ENCODE measurements around the gene MEAF6. TPM values are rescaled to one million over a fixed set of nuclear protein-coding genes. Genes with fewer than 3 reads are reported as not detected.

The MEAF6 gene
- total and polyA plus RNA-seq, 2 donors (not counting 1 experiment from before 2014, with no cell fraction given), result 49.4 to 56.0 TPM

DNA sequence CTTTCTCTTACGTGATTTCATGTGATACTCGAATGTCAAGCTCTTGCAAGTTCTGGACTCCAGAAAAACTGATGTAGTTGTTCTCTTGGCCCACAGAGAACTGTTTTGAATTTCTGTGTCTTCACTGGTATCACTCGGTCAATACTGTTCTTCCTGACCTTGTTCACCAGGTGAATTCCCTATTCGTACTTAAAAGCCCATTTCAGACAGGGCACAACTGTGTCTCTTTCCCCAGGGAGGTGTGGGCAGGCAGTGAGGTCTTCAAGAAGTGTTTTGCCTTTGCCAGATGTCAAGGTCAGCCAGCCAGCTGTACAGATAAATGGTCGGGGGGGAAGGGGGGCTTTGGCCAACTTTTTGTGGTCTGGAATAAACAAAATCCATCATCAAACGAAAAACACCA lies 67.7 kb downstream of the MEAF6 start:
- Histone ChIP-seq H3K9me3 (ENCODE audit: control insufficient read depth, insufficient read depth, low read depth, low read length) (no peaks in the 10 kb centered on the region), H3K4me2 (ENCODE audit: extremely low read depth, insufficient read depth, low read length) (no peak overlapping the region), H4K20me1 (ENCODE audit: control insufficient read depth, extremely low read depth, insufficient read depth, low read length) (no peaks in the 10 kb centered on the region), H3K4me1 (ENCODE audit: control insufficient read depth, extremely low read depth, insufficient read depth, low read length) (no peaks in the 10 kb centered on the region), H3K27me3 (ENCODE audit: control insufficient read depth, insufficient read depth, low read length) (peaks cover 18% of the 10 kb centered on the region), H3K4me3 (replicated peaks in 1 of 4; ENCODE audit: control extremely low read depth in 1 of 4, insufficient read depth in 1 of 4, low read depth in 3 of 4, low read length in 4 of 4) (no peak overlapping the region), H3K9ac (ENCODE audit: insufficient read depth, low read length) (no peak overlapping the region), H3K27ac (ENCODE audit: insufficient read depth, low read length) (no peak overlapping the region), H2AFZ (ENCODE audit: low read length) (no peak overlapping the region), H3K36me3 (ENCODE audit: control insufficient read depth, insufficient read depth, low read length) (no peaks in the 10 kb centered on the region), H3K79me2 (ENCODE audit: control insufficient read depth, insufficient read depth, low read length) (no peaks in the 10 kb centered on the region)
- TF ChIP-seq CTCF (conservative IDR thresholded peaks at IDR 0.05 in 1 of 2, IDR thresholded peaks at IDR 0.05 in 1 of 2; ENCODE audit: low read depth in 1 of 2, low read length in 2 of 2), result no peak
- no peak for TF ChIP-seq EZH2 (IDR thresholded peaks at IDR 0.05; ENCODE audit: low read length, missing control alignments)
- DNase-seq (ENCODE audit: low read depth in 2 of 2), result no peak

DNA sequence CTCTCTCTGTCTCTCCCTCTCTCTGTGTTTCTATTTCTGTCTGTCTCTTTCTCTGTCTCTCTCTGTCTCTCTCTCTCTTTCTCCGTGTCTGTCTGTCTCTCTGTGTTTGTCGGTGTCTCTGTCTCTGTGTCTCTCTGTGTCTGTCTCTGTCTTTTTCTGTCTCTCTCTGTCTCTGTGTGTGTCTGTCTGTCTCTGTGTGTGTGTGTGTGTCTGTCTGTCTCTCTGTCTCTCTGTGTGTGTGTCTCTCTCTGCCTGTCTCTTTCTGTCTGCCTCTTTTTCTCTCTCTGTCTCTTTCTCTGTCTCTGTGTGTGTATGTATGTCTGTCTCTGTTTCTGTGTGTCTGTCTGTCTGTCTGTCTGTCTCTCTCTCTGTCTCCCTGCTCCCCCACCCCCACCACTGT lies 71.9 kb downstream of the MEAF6 start:
- TF ChIP-seq EZH2 (IDR thresholded peaks at IDR 0.05; ENCODE audit: low read length, missing control alignments) (no peak), CTCF (conservative IDR thresholded peaks at IDR 0.05 in 1 of 2, IDR thresholded peaks at IDR 0.05 in 1 of 2; ENCODE audit: low read depth in 1 of 2, low read length in 2 of 2) (no peak)
- Histone ChIP-seq H3K9ac (ENCODE audit: insufficient read depth, low read length) (no peak overlapping the region), H3K4me2 (ENCODE audit: extremely low read depth, insufficient read depth, low read length) (no peak overlapping the region), H3K27me3 (ENCODE audit: control insufficient read depth, insufficient read depth, low read length) (peaks cover 25% of the 10 kb centered on the region), H3K36me3 (ENCODE audit: control insufficient read depth, insufficient read depth, low read length) (no peaks in the 10 kb centered on the region), H3K4me3 (replicated peaks in 1 of 4; ENCODE audit: control extremely low read depth in 1 of 4, insufficient read depth in 1 of 4, low read depth in 3 of 4, low read length in 4 of 4) (no peak overlapping the region), H3K27ac (ENCODE audit: insufficient read depth, low read length) (no peak overlapping the region), H2AFZ (ENCODE audit: low read length) (no peak overlapping the region), H3K79me2 (ENCODE audit: control insufficient read depth, insufficient read depth, low read length) (no peaks in the 10 kb centered on the region), H4K20me1 (ENCODE audit: control insufficient read depth, extremely low read depth, insufficient read depth, low read length) (no peaks in the 10 kb centered on the region), H3K4me1 (ENCODE audit: control insufficient read depth, extremely low read depth, insufficient read depth, low read length) (no peaks in the 10 kb centered on the region), H3K9me3 (ENCODE audit: control insufficient read depth, insufficient read depth, low read depth, low read length) (no peaks in the 10 kb centered on the region)
- no peak for DNase-seq (ENCODE audit: low read depth in 2 of 2)

Other genes with a start within 250 kb of the MEAF6 start
- 6.7 and 7.8 TPM in 2 replicates for gene ZC3H12A, start 40.2 kb downstream of the MEAF6 start, total RNA-seq
- gene ZC3H12A, start 40.2 kb downstream of the MEAF6 start, polyA plus RNA-seq, result 4.8 and 4.9 TPM in 2 replicates
- gene SNIP1, start 39.5 kb upstream of the MEAF6 start, total RNA-seq, result 10.9 and 11.3 TPM in 2 replicates
- gene SNIP1, start 39.5 kb upstream of the MEAF6 start, polyA plus RNA-seq, result 8.0 and 8.2 TPM in 2 replicates
- gene DNALI1, start 42.2 kb upstream of the MEAF6 start, total RNA-seq, result 3.6 and 5.0 TPM in 2 replicates
- 8.3 and 13.4 TPM in 2 replicates for gene DNALI1, start 42.2 kb upstream of the MEAF6 start, polyA plus RNA-seq
- gene GNL2, start 81.2 kb upstream of the MEAF6 start, total RNA-seq, result 56.0 and 73.3 TPM in 2 replicates
- gene GNL2, start 81.2 kb upstream of the MEAF6 start, polyA plus RNA-seq, result 50.0 and 58.7 TPM in 2 replicates
- gene RSPO1, start 120.1 kb upstream of the MEAF6 start, total RNA-seq, result 0.26 and 0.50 TPM in 2 replicates
- 0.08 and 0.15 TPM in 2 replicates for gene RSPO1, start 120.1 kb upstream of the MEAF6 start, polyA plus RNA-seq
- 0.26 and 3.8 TPM in 2 replicates for gene CDCA8, start 177.8 kb upstream of the MEAF6 start, total RNA-seq
- gene CDCA8, start 177.8 kb upstream of the MEAF6 start, polyA plus RNA-seq, result 9.5 and 47.5 TPM in 2 replicates

Data from fibroblast of lung (primary cell).